ENCODE measurements around the gene ZNF724. TPM values are rescaled to one million over a fixed set of nuclear protein-coding genes. Genes with fewer than 3 reads are reported as not detected.

ZNF724 gene
- total and polyA plus RNA-seq, 2 of the 13 experiments (the other 11 are each of a cell fraction or from before 2014, with no cell fraction given) = 1.5 to 15.0 TPM

GRCh38 chr19:23249911-23250649, at the start of gene ZNF724 (continued):
- no peak for TF ChIP-seq ZHX2 (IDR thresholded peaks at IDR 0.05; ENCODE audit: low read depth)
- TF ChIP-seq ZHX2 (CRISPR knock-in tag; IDR thresholded peaks at IDR 0.05; ENCODE audit: borderline replicate concordance) = 0 out of 2 replicates have a peak, but pooled peaks have one; percentile 34
- TF ChIP-seq AFF4 (CRISPR knock-in tag; IDR thresholded peaks at IDR 0.05) = no peak
- TF ChIP-seq ZNF501 (CRISPR knock-in tag; IDR thresholded peaks at IDR 0.05) = peak; percentile 37; the same call in 1 of the 2 replicates
- TF ChIP-seq HNRNPK (IDR thresholded peaks at IDR 0.05; ENCODE audit: low read depth, low read length, poor library complexity, severe bottlenecking) = no peak
- no peak for TF ChIP-seq DNMT3B (CRISPR knock-in tag; conservative IDR thresholded peaks at IDR 0.05)
- 0 out of 2 replicates have a peak, but pooled peaks have one; percentile 23 for TF ChIP-seq RBFOX2 (IDR thresholded peaks at IDR 0.05; ENCODE audit: low read depth, low read length)
- TF ChIP-seq ZBTB42 (CRISPR knock-in tag; IDR thresholded peaks at IDR 0.05) = no peak
- no peak for TF ChIP-seq MEF2D (CRISPR knock-in tag; IDR thresholded peaks at IDR 0.05)
- no peak for TF ChIP-seq ZNF547 (CRISPR knock-in tag; IDR thresholded peaks at IDR 0.05)
- TF ChIP-seq SRSF9 (IDR thresholded peaks at IDR 0.05; ENCODE audit: borderline replicate concordance, insufficient read depth, low read depth, low read length, poor library complexity, severe bottlenecking) = no peak
- TF ChIP-seq ZMYM4 (CRISPR knock-in tag; IDR thresholded peaks at IDR 0.05) = peak; percentile 62
- TF ChIP-seq CREB3 (CRISPR knock-in tag; IDR thresholded peaks at IDR 0.05) = no peak; the same call in 1 of the 2 replicates
- TF ChIP-seq PHF20 (CRISPR knock-in tag; IDR thresholded peaks at IDR 0.05) = peak; percentile 45; the same call in 1 of the 2 replicates
- TF ChIP-seq EZH2 (conservative IDR thresholded peaks at IDR 0.05; ENCODE audit: low read depth, low read length) = no peak
